ENCODE measurements around the gene CLVS2. TPM values are rescaled to one million over a fixed set of nuclear protein-coding genes. Genes with fewer than 3 reads are reported as not detected.

Gene CLVS2
- polyA plus RNA-seq, 1 donor (not counting 4 experiments of a cell fraction or from before 2014, with no cell fraction given), result not detected

- Histone ChIP-seq H2AFZ (ENCODE audit: control insufficient read depth, low read length) (no peak overlapping the region), H3K36me3 (ENCODE audit: control insufficient read depth in 2 of 2, extremely low read depth in 1 of 2, insufficient read depth in 2 of 2, low read length in 2 of 2) (no peaks in the 10 kb centered on the region), H3K79me2 (ENCODE audit: control insufficient read depth, insufficient read depth, low read length) (no peaks in the 10 kb centered on the region), H3K27me3 (ENCODE audit: control insufficient read depth, extremely low read depth, insufficient read depth, low read length) (no peaks in the 10 kb centered on the region), H3K9me1 (ENCODE audit: control insufficient read depth, extremely low read depth, insufficient read depth, low read length) (no peaks in the 10 kb centered on the region), H3K9me3 (ENCODE audit: control insufficient read depth, low read depth, low read length) (no peaks in the 10 kb centered on the region), H3K4me3 (ENCODE audit: control insufficient read depth in 2 of 3, extremely low read depth in 1 of 3, insufficient read depth in 2 of 3, low read depth in 1 of 3, low read length in 3 of 3) (no peak overlapping the region), H4K20me1 (ENCODE audit: control insufficient read depth, extremely low read depth, insufficient read depth, low read length) (no peaks in the 10 kb centered on the region), H3K27ac (ENCODE audit: control insufficient read depth, insufficient read depth, low read length) (no peak overlapping the region), H3K4me2 (ENCODE audit: control insufficient read depth, extremely low read depth, insufficient read depth, low read depth, low read length) (no peak overlapping the region), H3K9ac (ENCODE audit: control insufficient read depth, extremely low read depth, insufficient read depth, low read length) (no peak overlapping the region), H3K4me1 (ENCODE audit: control insufficient read depth, extremely low read depth, insufficient read depth, low read length) (no peaks in the 10 kb centered on the region)
- dilution Hi-C loops (cut with MboI; ENCODE audit: extremely low pct_ligation_motif_present, low sequenced_read_pairs), result no loop called here
- DNase-seq (ENCODE audit: low read depth, low spot score), result no peak
- TF ChIP-seq CTCF (optimal IDR thresholded peaks at IDR 0.05 in 1 of 3, IDR thresholded peaks at IDR 0.05 in 1 of 3, conservative IDR thresholded peaks at IDR 0.05 in 1 of 3; ENCODE audit: extremely low read depth in 1 of 3, insufficient read depth in 2 of 3, low read length in 3 of 3) (no peak), EZH2 (IDR thresholded peaks at IDR 0.05; ENCODE audit: low read length) (no peak)
- no peak for FAIRE-seq
Observed at GRCh38 chr6:123007885-123008284, 11.8 kb downstream of the CLVS2 start.

GRCh38 chr6:123009059-123009458, 13.0 kb downstream of the CLVS2 start:
- Histone ChIP-seq H3K9me1 (ENCODE audit: control insufficient read depth, extremely low read depth, insufficient read depth, low read length) (no peaks in the 10 kb centered on the region), H3K4me1 (ENCODE audit: control insufficient read depth, extremely low read depth, insufficient read depth, low read length) (no peaks in the 10 kb centered on the region), H3K27me3 (ENCODE audit: control insufficient read depth, extremely low read depth, insufficient read depth, low read length) (no peaks in the 10 kb centered on the region), H3K4me2 (ENCODE audit: control insufficient read depth, extremely low read depth, insufficient read depth, low read depth, low read length) (no peak overlapping the region), H3K9me3 (ENCODE audit: control insufficient read depth, low read depth, low read length) (no peaks in the 10 kb centered on the region), H2AFZ (ENCODE audit: control insufficient read depth, low read length) (no peak overlapping the region), H4K20me1 (ENCODE audit: control insufficient read depth, extremely low read depth, insufficient read depth, low read length) (no peaks in the 10 kb centered on the region), H3K4me3 (ENCODE audit: control insufficient read depth in 2 of 3, extremely low read depth in 1 of 3, insufficient read depth in 2 of 3, low read depth in 1 of 3, low read length in 3 of 3) (no peak overlapping the region), H3K27ac (ENCODE audit: control insufficient read depth, insufficient read depth, low read length) (no peak overlapping the region), H3K36me3 (ENCODE audit: control insufficient read depth in 2 of 2, extremely low read depth in 1 of 2, insufficient read depth in 2 of 2, low read length in 2 of 2) (no peaks in the 10 kb centered on the region), H3K9ac (ENCODE audit: control insufficient read depth, extremely low read depth, insufficient read depth, low read length) (no peak overlapping the region), H3K79me2 (ENCODE audit: control insufficient read depth, insufficient read depth, low read length) (no peaks in the 10 kb centered on the region)
- DNase-seq (ENCODE audit: low read depth, low spot score), result no peak
- no peak for FAIRE-seq
- dilution Hi-C loops (cut with MboI; ENCODE audit: extremely low pct_ligation_motif_present, low sequenced_read_pairs), result no loop called here
- TF ChIP-seq EZH2 (IDR thresholded peaks at IDR 0.05; ENCODE audit: low read length) (no peak), CTCF (optimal IDR thresholded peaks at IDR 0.05 in 1 of 3, IDR thresholded peaks at IDR 0.05 in 1 of 3, conservative IDR thresholded peaks at IDR 0.05 in 1 of 3; ENCODE audit: extremely low read depth in 1 of 3, insufficient read depth in 2 of 3, low read length in 3 of 3) (no peak)

All from keratinocyte (primary cell).